NK-92 (cell line): ENCODE measurements around the gene NPEPL1.
"Not testable (repeated sequence)": the region's sequence is repeated elsewhere in the genome, so short reads cannot be mapped to it uniquely, and the experiment has no call there.

Experiments used
- DNase-seq: peaks from one replicate; lab custom pipeline; 2025; ENCODE audit not compliant: unreplicated experiment; lab: John Stamatoyannopoulos, UW

Gene NPEPL1

GRCh38 chr20:58712806-58713731 lies 20.5 kb downstream of the NPEPL1 start:
- no peak for DNase-seq

GRCh38 chr20:58713801-58714339 lies 21.3 kb downstream of the NPEPL1 start:
- no peak for DNase-seq

GRCh38 chr20:58714340-58714922 lies 21.8 kb downstream of the NPEPL1 start:
- no peak for DNase-seq

- no peak for DNase-seq
Measured at GRCh38 chr20:58714923-58715351, 22.3 kb downstream of the NPEPL1 start.

- DNase-seq: no peak
Measured at GRCh38 chr20:58715391-58715800, 22.8 kb downstream of the NPEPL1 start.

GRCh38 chr20:58715801-58716475 lies 23.3 kb downstream of the NPEPL1 start:
- DNase-seq: no peak

- no peak for DNase-seq
Measured at GRCh38 chr20:58716476-58717277, 24.1 kb downstream of the NPEPL1 start.

GRCh38 chr20:58717278-58718091 lies 24.9 kb downstream of the NPEPL1 start:
- no peak for DNase-seq

- DNase-seq: no peak
Measured at GRCh38 chr20:58718121-58718563, 25.5 kb downstream of the NPEPL1 start.

- DNase-seq: no peak
Measured at GRCh38 chr20:58718729-58719128, 26.1 kb downstream of the NPEPL1 start.

- no peak for DNase-seq
Measured at GRCh38 chr20:58719258-58719657, 26.7 kb downstream of the NPEPL1 start.

GRCh38 chr20:58719971-58720371 lies 27.4 kb downstream of the NPEPL1 start:
- no peak for DNase-seq

- DNase-seq: no peak
Measured at GRCh38 chr20:58720890-58721289, 28.3 kb downstream of the NPEPL1 start.

GRCh38 chr20:58721951-58722778 lies 29.6 kb downstream of the NPEPL1 start:
- no peak for DNase-seq

- DNase-seq: no peak
Measured at GRCh38 chr20:58722877-58723627, 30.5 kb downstream of the NPEPL1 start.

- no peak for DNase-seq
Measured at GRCh38 chr20:58723628-58723984, 31.0 kb downstream of the NPEPL1 start.

GRCh38 chr20:58726156-58726555 lies 33.6 kb downstream of the NPEPL1 start:
- not testable (repeated sequence) for DNase-seq

- no peak for DNase-seq
Measured at GRCh38 chr20:58731192-58731591, 38.6 kb downstream of the NPEPL1 start.
